Activated CD8-positive, alpha-beta T cell treated with anti-CD3 and anti-CD28 coated beads, Interleukin-2, amount 10 ng/mL, durations not matched to agents 7 days and 5 days (primary cell): Measurements from ENCODE around the gene C2CD5. TPM values are rescaled to one million over a fixed set of nuclear protein-coding genes. Genes with fewer than 3 reads are reported as not detected.

Experiments used
- ATAC-seq: fragments of 150-1000 bp; cut with Tn5 transposase; one replicate; pipeline ENCODE4 v1.10.0; 2021; ENCODE audit warnings: moderate library complexity
- CTCF ChIA-PET: fragments of 350-600 bp; sonication (Branson Sonifier 250); formaldehyde crosslinking; loops from one replicate; lab custom pipeline; 2021; ENCODE audit warnings: antibody characterized with exemption; lab: Charles Lee
- POLR2A ChIA-PET: fragments of 350-600 bp; sonication (Branson Sonifier 250); formaldehyde crosslinking; loops from one replicate; lab custom pipeline; 2021; ENCODE audit warnings: antibody characterized with exemption; lab: Charles Lee
- DNase-seq: peaks from one replicate; pipeline ENCODE4 v3.0.0-alpha.2; 2020
- H3K27ac Mint-ChIP-seq: one replicate; pipeline ENCODE4 v1.8.0; 2021; ENCODE audit warnings: mild to moderate bottlenecking, mixed read lengths
- H3K27me3 Mint-ChIP-seq: one replicate; pipeline ENCODE4 v1.8.0; 2021; ENCODE audit warnings: low read depth, mixed read lengths
- H3K36me3 Mint-ChIP-seq: one replicate; pipeline ENCODE4 v1.8.0; 2021; ENCODE audit warnings: low read depth, mixed read lengths
- H3K4me1 Mint-ChIP-seq: one replicate; pipeline ENCODE4 v1.8.0; 2021; ENCODE audit warnings: low read depth, mixed read lengths
- H3K4me3 Mint-ChIP-seq: one replicate; pipeline ENCODE4 v1.8.0; 2021; ENCODE audit warnings: mild to moderate bottlenecking, mixed read lengths
- H3K9me3 Mint-ChIP-seq: one replicate; pipeline ENCODE4 v1.8.0; 2022; ENCODE audit warnings: mixed read lengths; ENCODE audit not compliant: insufficient read depth
- total RNA-seq, 2 experiments: library from RNA; stranded (reverse); gene quantifications; one replicate each; pipeline ENCODE4 v1.2.3, GENCODE V29; 2021

The C2CD5 gene
- total RNA-seq, 2 experiments from 2014 or later: 44.6 to 50.6 TPM

- Mint-ChIP-seq H3K9me3 (no peaks in the 10 kb centered on the region), H3K27ac (no peak overlapping the region), H3K36me3 (no peaks in the 10 kb centered on the region), H3K27me3 (no peaks in the 10 kb centered on the region), H3K4me3 (no peak overlapping the region), H3K4me1 (peaks cover 20% of the 10 kb centered on the region)
- CTCF ChIA-PET: interaction anchor here (0.6 to 1.9 kb wide), 2 partner anchors 9 to 75 kb away, joined by 3 to 7 read pairs; no protein-coding TSS in a partner anchor
- DNase-seq: no peak
- no peak for ATAC-seq
- POLR2A ChIA-PET: interaction anchor here (0.7 to 1.7 kb wide), 2 partner anchors 12 to 963 kb away, joined by 3 to 7 read pairs; no protein-coding TSS in a partner anchor
These were observed 133.9 kb downstream of the C2CD5 start for GRCh38 chr12:22410486-22410885.

- H3K4me1 Mint-ChIP-seq: peaks cover 20% of the 10 kb centered on the region
- no peaks in the 10 kb centered on the region for H3K27me3 Mint-ChIP-seq
- H3K9me3 Mint-ChIP-seq: no peaks in the 10 kb centered on the region
- ChIA-PET POLR2A (interaction anchor here (0.7 to 1.7 kb wide), 5 partner anchors 11 to 964 kb away, joined by 3 to 7 read pairs (median 4); no protein-coding TSS in a partner anchor), CTCF (interaction anchor here (0.8 to 2.2 kb wide), 3 partner anchors 10 to 74 kb away, joined by 3 to 7 read pairs (median 6); no protein-coding TSS in a partner anchor)
- peak overlapping the region; percentile 39 for H3K4me3 Mint-ChIP-seq
- ATAC-seq (peak; percentile 92), DNase-seq (peak; percentile 55)
- H3K27ac Mint-ChIP-seq: peak overlapping the region; percentile 81
- H3K36me3 Mint-ChIP-seq: no peaks in the 10 kb centered on the region
These were observed 134.8 kb downstream of the C2CD5 start for GRCh38 chr12:22409377-22410164.

- DNase-seq (no peak), ATAC-seq (no peak)
- peak overlapping the region; percentile 81 for H3K27ac Mint-ChIP-seq
- peak overlapping the region; percentile 39 for H3K4me3 Mint-ChIP-seq
- H3K9me3 Mint-ChIP-seq: no peaks in the 10 kb centered on the region
- H3K4me1 Mint-ChIP-seq: peaks cover 20% of the 10 kb centered on the region
- no peaks in the 10 kb centered on the region for H3K36me3 Mint-ChIP-seq
- ChIA-PET POLR2A (interaction anchor here (0.9 to 1.7 kb wide), 4 partner anchors 10 to 87 kb away, joined by 3 to 7 read pairs (median 5); no protein-coding TSS in a partner anchor), CTCF (interaction anchor here (0.7 to 2.2 kb wide), 3 partner anchors 9 to 73 kb away, joined by 3 to 7 read pairs (median 6); no protein-coding TSS in a partner anchor)
- no peaks in the 10 kb centered on the region for H3K27me3 Mint-ChIP-seq
These were observed 135.5 kb downstream of the C2CD5 start for GRCh38 chr12:22408610-22409376.

DNA sequence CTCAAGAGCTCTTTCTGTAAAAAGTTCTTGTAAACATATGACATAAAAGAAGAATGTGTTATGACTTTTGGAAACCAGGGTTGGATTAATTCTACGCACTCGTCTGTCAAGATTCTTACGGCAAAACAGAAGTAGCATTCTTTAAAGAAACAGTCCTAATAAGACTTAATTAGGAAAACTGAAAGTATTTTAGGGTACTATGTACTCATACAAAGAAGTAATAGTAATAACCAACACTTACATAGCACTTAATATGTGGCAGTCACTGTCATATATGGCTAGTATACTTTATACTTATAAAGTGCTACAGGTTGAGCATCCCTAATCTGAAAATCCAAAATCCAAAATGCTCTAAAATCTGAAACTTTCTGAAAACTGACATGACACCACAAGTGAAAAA is 136.9 kb downstream of the C2CD5 start:
- no peak overlapping the region for H3K27ac Mint-ChIP-seq
- DNase-seq (no peak), ATAC-seq (no peak)
- H3K9me3 Mint-ChIP-seq: no peaks in the 10 kb centered on the region
- ChIA-PET CTCF (interaction anchor here (1.7 to 2.2 kb wide), 2 partner anchors 8 to 10 kb away, joined by 5 to 6 read pairs; no protein-coding TSS in a partner anchor), POLR2A (no interaction called here)
- H3K36me3 Mint-ChIP-seq: no peaks in the 10 kb centered on the region
- H3K4me3 Mint-ChIP-seq: no peak overlapping the region
- H3K27me3 Mint-ChIP-seq: no peaks in the 10 kb centered on the region
- H3K4me1 Mint-ChIP-seq: peaks cover 20% of the 10 kb centered on the region

- H3K4me1 Mint-ChIP-seq: peaks cover 20% of the 10 kb centered on the region
- ChIA-PET CTCF (interaction anchor here (1.1 to 1.7 kb wide), 2 partner anchors 9 to 11 kb away, joined by 3 to 5 read pairs; no protein-coding TSS in a partner anchor), POLR2A (no interaction called here)
- H3K27me3 Mint-ChIP-seq: no peaks in the 10 kb centered on the region
- DNase-seq: no peak
- ATAC-seq: no peak
- no peak overlapping the region for H3K4me3 Mint-ChIP-seq
- no peaks in the 10 kb centered on the region for H3K9me3 Mint-ChIP-seq
- no peak overlapping the region for H3K27ac Mint-ChIP-seq
- no peaks in the 10 kb centered on the region for H3K36me3 Mint-ChIP-seq
These were observed 137.7 kb downstream of the C2CD5 start for GRCh38 chr12:22406627-22407026.

GRCh38 chr12:22399464-22400180 is 144.7 kb downstream of the C2CD5 start:
- H3K27ac Mint-ChIP-seq: no peak overlapping the region
- H3K27me3 Mint-ChIP-seq: no peaks in the 10 kb centered on the region
- ATAC-seq (no peak), DNase-seq (no peak)
- H3K9me3 Mint-ChIP-seq: no peaks in the 10 kb centered on the region
- H3K4me1 Mint-ChIP-seq: peaks cover 20% of the 10 kb centered on the region
- H3K4me3 Mint-ChIP-seq: no peak overlapping the region
- no peaks in the 10 kb centered on the region for H3K36me3 Mint-ChIP-seq
- ChIA-PET CTCF (interaction anchor here (1.1 kb wide), 1 partner anchor 9 kb away, joined by 6 read pairs; no protein-coding TSS in a partner anchor), POLR2A (no interaction called here)

Other genes starting within 250 kb of the C2CD5 start
- gene ST8SIA1, start 209.8 kb downstream of the C2CD5 start, total RNA-seq: under 1 TPM; 0.29 to 0.34 TPM
- gene ETNK1, start 80.6 kb upstream of the C2CD5 start, total RNA-seq: 10 to 100 TPM; 68.6 to 69.4 TPM